SK-N-SH (cell line): ENCODE measurements around the gene MTFP1. TPM values are rescaled to one million over a fixed set of nuclear protein-coding genes. Genes with fewer than 3 reads are reported as not detected.

Experiments used
- CTCF ChIA-PET: fragments of 300-600, 350-600 bp; formaldehyde crosslinking; extraction: SDS; loops from one replicate; lab custom pipeline; 2021; lab: Yijun Ruan, JAX
- POLR2A ChIA-PET: fragments of 350-600 bp; sonication (Branson Sonifier 250); formaldehyde crosslinking; extraction: SDS; loops from one replicate; lab custom pipeline; 2020; ENCODE audit warnings: antibody characterized with exemption, inconsistent platforms; lab: Yijun Ruan, JAX
- DNase-seq: peaks from one replicate; pipeline ENCODE4 v3.0.0; 2012
- H2AFZ ChIP-seq: fragments of 200-600 bp; sonication (generic); 2 replicates; pipeline ENCODE4 v1.8.1; 2016; ENCODE audit warnings: antibody characterized with exemption, mild to moderate bottlenecking, low read depth
- H3F3A ChIP-seq: fragments of 200-600 bp; sonication (generic); replicated peaks from 2 replicates; pipeline ENCODE3; 2016; ENCODE audit warnings: antibody characterized with exemption, mild to moderate bottlenecking; ENCODE audit not compliant: insufficient read depth
- H3K27ac ChIP-seq, 2 experiments: fragments of 200-500 bp in 1 of 2; fragments of 200-600 bp in 1 of 2; sonication (Bioruptor generic) in 1 of 2; sonication (generic), shearing (Covaris generic) in 1 of 2; 2 replicates each; pipeline versions ENCODE4 v1.5.1 to v1.6.1; 2014 to 2016; ENCODE audit warnings: low read depth in 2 of 2, inconsistent platforms in 1 of 2, low read length in 1 of 2, mild to moderate bottlenecking in 1 of 2, mixed read lengths in 1 of 2
- H3K27me3 ChIP-seq: fragments of 200-600 bp; sonication (generic), shearing (Covaris generic); 2 replicates; pipeline ENCODE4 v1.6.1; 2016; ENCODE audit warnings: mixed run types; ENCODE audit not compliant: insufficient read depth
- H3K36me3 ChIP-seq, 2 experiments: fragments of 200-500 bp in 1 of 2; fragments of 200-600 bp in 1 of 2; sonication (Bioruptor generic) in 1 of 2; sonication (generic) in 1 of 2; replicated peaks in 1 of 2; 2 replicates each; pipeline versions ENCODE3 to v1.5.1; 2014 to 2016; ENCODE audit warnings: low read length in 1 of 2, mild to moderate bottlenecking in 1 of 2; ENCODE audit not compliant: insufficient read depth in 2 of 2, control insufficient read depth in 1 of 2
- H3K4me1 ChIP-seq, 2 experiments: fragments of 200-500 bp in 1 of 2; fragments of 200-600 bp in 1 of 2; sonication (Bioruptor generic) in 1 of 2; sonication (generic), shearing (Covaris generic) in 1 of 2; 2 replicates each; pipeline versions ENCODE4 v1.5.1 to v1.6.1; 2014 to 2016; ENCODE audit warnings: low read depth in 1 of 2, low read length in 1 of 2, mixed run types in 1 of 2; ENCODE audit not compliant: insufficient read depth in 2 of 2, control insufficient read depth in 1 of 2
- H3K4me2 ChIP-seq: fragments of 200-600 bp; sonication (generic), shearing (Covaris generic); 2 replicates; pipeline ENCODE4 v1.6.1; 2017; ENCODE audit warnings: mixed run types
- H3K4me3 ChIP-seq, 2 experiments: fragments of 200-500 bp in 1 of 2; fragments of 200-600 bp in 1 of 2; sonication (Bioruptor generic) in 1 of 2; sonication (generic), shearing (Covaris generic) in 1 of 2; 2 replicates each; pipeline versions ENCODE4 v1.5.1 to v1.8.1; 2014 to 2016; ENCODE audit warnings: low read depth in 2 of 2, inconsistent platforms in 1 of 2, low read length in 1 of 2, mild to moderate bottlenecking in 1 of 2, mixed read lengths in 1 of 2, moderate library complexity in 1 of 2
- H3K79me2 ChIP-seq: fragments of 200-600 bp; sonication (generic); 2 replicates; pipeline ENCODE4 v1.8.1; 2017; ENCODE audit warnings: mild to moderate bottlenecking; ENCODE audit not compliant: insufficient read depth
- H3K9ac ChIP-seq: fragments of 200-600 bp; sonication (generic); 2 replicates; pipeline ENCODE4 v1.6.1; 2017; ENCODE audit warnings: mixed run types
- H3K9me2 ChIP-seq: fragments of 200-600 bp; sonication (generic); 2 replicates; pipeline ENCODE4 v1.6.1; 2017; ENCODE audit warnings: mixed run types
- H3K9me3 ChIP-seq: fragments of 200-600 bp; sonication (generic); 2 replicates; pipeline ENCODE4 v1.6.1; 2017; ENCODE audit warnings: mixed run types, mild to moderate bottlenecking, moderate library complexity
- H4K20me1 ChIP-seq: fragments of 200-600 bp; sonication (generic); 2 replicates; pipeline ENCODE4 v1.6.1; 2017; ENCODE audit warnings: mild to moderate bottlenecking, mixed run types; ENCODE audit not compliant: insufficient read depth
- FOSL2 ChIP-seq: IDR thresholded peaks from 2 replicates; pipeline ENCODE4 v1.4.0; 2012; ENCODE audit warnings: low read depth, mild to moderate bottlenecking, moderate library complexity, borderline replicate concordance
- FOXJ3 ChIP-seq: sonication (generic); formaldehyde crosslinking; IDR thresholded peaks from 2 replicates; pipeline ENCODE4 v1.5.1; 2020; ENCODE audit warnings: mild to moderate bottlenecking, missing genetic modification reagents
- FOXM1 ChIP-seq: IDR thresholded peaks from 2 replicates; pipeline ENCODE4 v1.4.0; 2012; ENCODE audit warnings: low read depth, mild to moderate bottlenecking
- NRF1 ChIP-seq: IDR thresholded peaks from 2 replicates; pipeline ENCODE4 v1.6.1; 2012; ENCODE audit warnings: low read depth, mild to moderate bottlenecking, low read length
- POLR2AphosphoS5 ChIP-seq: IDR thresholded peaks from 2 replicates; pipeline ENCODE4 v1.6.1; 2012; ENCODE audit warnings: low read depth, low read length
- TAF1 ChIP-seq: IDR thresholded peaks from 2 replicates; pipeline ENCODE4 v1.6.1; 2012; ENCODE audit warnings: low read depth, mild to moderate bottlenecking, low read length, moderate library complexity, borderline replicate concordance
- TCF12 ChIP-seq: IDR thresholded peaks from 2 replicates; pipeline ENCODE4 v1.4.0; 2012
- WGBS: methylation state at CpG from one replicate; pipeline ENCODE4 v1.1.6; 2017; ENCODE audit warnings: low lambda C conversion rate; 5-methylcytosine and 5-hydroxymethylcytosine counted together
- polyA plus RNA-seq, 3 experiments: library from polyadenylated mRNA; depleted of rRNA; stranded (reverse); fragments of >200 nt; gene quantifications; 2 replicates each; pipeline ENCODE4 v1.2.3, GENCODE V29; 2012
- small RNA-seq, 7 experiments: library from RNA; depleted of rRNA; stranded (forward); fragments of <200 nt; gene quantifications; one replicate each; pipeline ENCODE3, GENCODE V24; 2012
- TF ChIP-seq, protein P1 (sequence below): IDR thresholded peaks from 2 replicates; pipeline ENCODE4 v1.6.1; 2012; ENCODE audit warnings: mild to moderate bottlenecking, low read depth, low read length, moderate library complexity
- TF ChIP-seq, protein P2 (sequence below): IDR thresholded peaks from 2 replicates; pipeline ENCODE4 v1.4.0; 2012; ENCODE audit warnings: low read depth, borderline replicate concordance
- TF ChIP-seq, protein P3 (sequence below): IDR thresholded peaks from 2 replicates; pipeline ENCODE4 v1.4.0; 2012; ENCODE audit warnings: low read depth

The MTFP1 gene
- polyA plus RNA-seq, 1 of the 3 experiments (the other 2 are of a cell fraction) = 18.9 TPM

DNA sequence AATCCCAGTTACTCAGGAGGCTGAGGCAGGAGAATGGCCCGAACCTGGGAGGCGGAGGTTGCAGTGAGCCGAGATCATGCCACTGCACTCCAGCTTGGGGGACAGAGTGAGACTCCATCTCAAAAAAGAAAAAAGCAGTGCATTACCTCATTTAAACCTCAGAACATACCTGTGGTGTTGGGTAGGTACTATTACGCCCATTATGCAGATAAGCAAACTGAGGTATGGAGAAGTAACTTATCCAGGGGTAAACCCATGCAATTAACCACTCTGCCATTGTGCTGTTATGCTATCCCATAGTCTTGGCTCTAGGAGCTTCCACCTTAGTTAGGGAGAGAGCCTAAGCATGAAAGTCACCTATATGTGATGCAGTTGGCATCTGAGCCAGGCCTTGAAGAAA, 48.6 kb downstream of the MTFP1 start (continued):
- no peak for TF ChIP-seq FOXJ3 (CRISPR knock-in tag)
- TF ChIP-seq, protein P1, sequence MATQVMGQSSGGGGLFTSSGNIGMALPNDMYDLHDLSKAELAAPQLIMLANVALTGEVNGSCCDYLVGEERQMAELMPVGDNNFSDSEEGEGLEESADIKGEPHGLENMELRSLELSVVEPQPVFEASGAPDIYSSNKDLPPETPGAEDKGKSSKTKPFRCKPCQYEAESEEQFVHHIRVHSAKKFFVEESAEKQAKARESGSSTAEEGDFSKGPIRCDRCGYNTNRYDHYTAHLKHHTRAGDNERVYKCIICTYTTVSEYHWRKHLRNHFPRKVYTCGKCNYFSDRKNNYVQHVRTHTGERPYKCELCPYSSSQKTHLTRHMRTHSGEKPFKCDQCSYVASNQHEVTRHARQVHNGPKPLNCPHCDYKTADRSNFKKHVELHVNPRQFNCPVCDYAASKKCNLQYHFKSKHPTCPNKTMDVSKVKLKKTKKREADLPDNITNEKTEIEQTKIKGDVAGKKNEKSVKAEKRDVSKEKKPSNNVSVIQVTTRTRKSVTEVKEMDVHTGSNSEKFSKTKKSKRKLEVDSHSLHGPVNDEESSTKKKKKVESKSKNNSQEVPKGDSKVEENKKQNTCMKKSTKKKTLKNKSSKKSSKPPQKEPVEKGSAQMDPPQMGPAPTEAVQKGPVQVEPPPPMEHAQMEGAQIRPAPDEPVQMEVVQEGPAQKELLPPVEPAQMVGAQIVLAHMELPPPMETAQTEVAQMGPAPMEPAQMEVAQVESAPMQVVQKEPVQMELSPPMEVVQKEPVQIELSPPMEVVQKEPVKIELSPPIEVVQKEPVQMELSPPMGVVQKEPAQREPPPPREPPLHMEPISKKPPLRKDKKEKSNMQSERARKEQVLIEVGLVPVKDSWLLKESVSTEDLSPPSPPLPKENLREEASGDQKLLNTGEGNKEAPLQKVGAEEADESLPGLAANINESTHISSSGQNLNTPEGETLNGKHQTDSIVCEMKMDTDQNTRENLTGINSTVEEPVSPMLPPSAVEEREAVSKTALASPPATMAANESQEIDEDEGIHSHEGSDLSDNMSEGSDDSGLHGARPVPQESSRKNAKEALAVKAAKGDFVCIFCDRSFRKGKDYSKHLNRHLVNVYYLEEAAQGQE = no peak
- TF ChIP-seq, protein P2, sequence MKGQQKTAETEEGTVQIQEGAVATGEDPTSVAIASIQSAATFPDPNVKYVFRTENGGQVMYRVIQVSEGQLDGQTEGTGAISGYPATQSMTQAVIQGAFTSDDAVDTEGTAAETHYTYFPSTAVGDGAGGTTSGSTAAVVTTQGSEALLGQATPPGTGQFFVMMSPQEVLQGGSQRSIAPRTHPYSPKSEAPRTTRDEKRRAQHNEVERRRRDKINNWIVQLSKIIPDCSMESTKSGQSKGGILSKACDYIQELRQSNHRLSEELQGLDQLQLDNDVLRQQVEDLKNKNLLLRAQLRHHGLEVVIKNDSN = no peak

DNA sequence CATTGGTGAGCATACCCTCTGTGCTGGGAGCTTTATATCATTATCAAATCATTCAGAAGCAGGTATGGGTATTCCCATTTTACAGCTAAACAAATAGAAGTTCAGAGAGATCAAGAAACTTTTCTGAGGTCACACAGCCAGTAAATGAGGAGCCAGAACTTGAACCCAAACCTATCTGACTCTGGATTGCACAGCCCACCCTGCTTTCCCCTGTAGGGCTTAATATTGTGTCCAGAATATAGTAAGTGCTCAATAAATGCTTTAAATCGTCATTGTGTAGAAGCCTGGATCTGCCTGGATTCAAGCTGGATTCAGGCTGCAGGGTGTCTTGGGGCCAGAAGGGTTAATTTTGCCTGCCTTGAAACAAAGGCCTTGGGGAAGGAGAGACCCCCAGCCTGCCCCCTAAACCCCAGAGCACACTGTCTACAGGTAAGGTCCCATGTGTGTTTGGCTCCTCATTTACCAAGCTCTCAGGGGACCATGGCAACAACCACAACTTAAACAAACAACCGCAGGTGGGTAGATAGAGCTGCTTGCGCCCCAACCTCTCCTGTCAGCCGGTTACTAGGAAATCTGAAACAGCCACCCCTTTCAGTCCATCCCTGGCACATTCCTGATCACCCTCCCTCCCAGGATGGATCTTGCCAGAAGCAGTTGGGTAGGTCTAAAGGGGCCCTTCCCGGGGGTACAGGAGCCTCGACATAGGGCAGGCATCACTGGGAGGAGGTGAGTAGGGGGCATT, 49.3 kb downstream of the MTFP1 start:
- Histone ChIP-seq H3F3A (no peaks in the 10 kb centered on the region), H3K4me1 (no peaks in the 10 kb centered on the region), H4K20me1 (no peaks in the 10 kb centered on the region), H3K27ac (no peak overlapping the region), H2AFZ (no peak overlapping the region)
- CTCF ChIA-PET = interaction anchor here (1.4 to 5.4 kb wide), 3 partner anchors 10 to 14 kb away, joined by 3 to 28 read pairs (median 6); no protein-coding TSS in a partner anchor
- TF ChIP-seq FOSL2 = no peak
- no peak for TF ChIP-seq POLR2AphosphoS5
- TF ChIP-seq TAF1 = no peak
- TF ChIP-seq FOXM1 = no peak
- TF ChIP-seq, protein P2 = no peak
- TF ChIP-seq NRF1 = no peak
- TF ChIP-seq, protein P3, sequence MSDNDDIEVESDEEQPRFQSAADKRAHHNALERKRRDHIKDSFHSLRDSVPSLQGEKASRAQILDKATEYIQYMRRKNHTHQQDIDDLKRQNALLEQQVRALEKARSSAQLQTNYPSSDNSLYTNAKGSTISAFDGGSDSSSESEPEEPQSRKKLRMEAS = no peak
- no peak for TF ChIP-seq TCF12
- TF ChIP-seq FOXJ3 (CRISPR knock-in tag) = no peak
- TF ChIP-seq, all 33 proteins: peak for 0
- Histone ChIP-seq H3K9me3 (no peaks in the 10 kb centered on the region), H3K9me2 (no peaks in the 10 kb centered on the region), H3K9ac (no peak overlapping the region), H3K27me3 (peaks cover 42% of the 10 kb centered on the region; the same call in 1 of the 2 replicates), H3K36me3 (no peaks in the 10 kb centered on the region), H3K4me2 (no peak overlapping the region), H3K79me2 (no peaks in the 10 kb centered on the region), H3K4me3 (no peak overlapping the region)
- no peak for DNase-seq
- POLR2A ChIA-PET = no interaction called here
- 47% methylated on average over 6 of the region's 6 CpGs for WGBS

Small RNA genes within 50 kb of the gene (small RNA-seq; reads per million reads assigned to genes)
- 0 reads per million in 7 experiments for gene AC004832.3
- gene RNU6-564P = 0 reads per million in 7 experiments

Other genes starting within 250 kb of the MTFP1 start
- gene LIF, start 179.0 kb upstream of the MTFP1 start, polyA plus RNA-seq (2012; rRNA removed) = 24.6 and 36.5 TPM in 2 replicates
- not detected in 2 replicates for gene OSM, start 158.9 kb upstream of the MTFP1 start, polyA plus RNA-seq (2012; rRNA removed)
- gene CASTOR1, start 136.3 kb upstream of the MTFP1 start, polyA plus RNA-seq (2012; rRNA removed) = 14.4 and 17.4 TPM in 2 replicates
- gene TBC1D10A, start 98.8 kb upstream of the MTFP1 start, polyA plus RNA-seq (2012; rRNA removed) = 15.3 and 16.5 TPM in 2 replicates
- gene SF3A1, start 68.9 kb upstream of the MTFP1 start, polyA plus RNA-seq (2012; rRNA removed) = 37.5 and 75.2 TPM in 2 replicates
- gene CCDC157, start 68.8 kb upstream of the MTFP1 start, polyA plus RNA-seq (2012; rRNA removed) = 5.8 and 7.9 TPM in 2 replicates
- gene RNF215, start 38.4 kb upstream of the MTFP1 start, polyA plus RNA-seq (2012; rRNA removed) = 28.6 and 37.2 TPM in 2 replicates
- gene SEC14L2, start 28.8 kb upstream of the MTFP1 start, polyA plus RNA-seq (2012; rRNA removed) = 14.0 and 16.1 TPM in 2 replicates
- gene SEC14L3, start 46.2 kb downstream of the MTFP1 start, polyA plus RNA-seq (2012; rRNA removed) = not detected in 2 replicates
- gene SEC14L4, start 79.9 kb downstream of the MTFP1 start, polyA plus RNA-seq (2012; rRNA removed) = not detected in 2 replicates
- not detected in 2 replicates for gene SEC14L6, start 121.0 kb downstream of the MTFP1 start, polyA plus RNA-seq (2012; rRNA removed)
- gene GAL3ST1, start 148.9 kb downstream of the MTFP1 start, polyA plus RNA-seq (2012; rRNA removed) = 0.08 TPM in 1 of 2 replicates, not detected in the other
- gene PES1, start 166.1 kb downstream of the MTFP1 start, polyA plus RNA-seq (2012; rRNA removed) = 109 and 119 TPM in 2 replicates
- gene TCN2, start 181.4 kb downstream of the MTFP1 start, polyA plus RNA-seq (2012; rRNA removed) = 4.1 and 4.5 TPM in 2 replicates
- gene SLC35E4, start 210.0 kb downstream of the MTFP1 start, polyA plus RNA-seq (2012; rRNA removed) = 2.8 and 2.9 TPM in 2 replicates
- 11.7 and 13.9 TPM in 2 replicates for gene DUSP18, start 242.1 kb downstream of the MTFP1 start, polyA plus RNA-seq (2012; rRNA removed)